ENCODE measurements around the gene ABCD1. TPM values are rescaled to one million over a fixed set of nuclear protein-coding genes. Genes with fewer than 3 reads are reported as not detected.

ABCD1 gene
- total and polyA plus RNA-seq, 9 of the 15 experiments (the other 6 are each of a cell fraction or from before 2014, with no cell fraction given), result 0.07 to 6.9 (median 2.2) TPM

GRCh38 chrX:153765138-153766079 lies 40.8 kb downstream of the ABCD1 start (continued):
- TF ChIP-seq CUX1 (CRISPR knock-in tag; IDR thresholded peaks at IDR 0.05), result peak; percentile 79; the same call in 1 of the 2 replicates
- TF ChIP-seq USF1 (CRISPR knock-in tag; IDR thresholded peaks at IDR 0.05), result peak; percentile 85
- TF ChIP-seq KLF1 (tag; IDR thresholded peaks at IDR 0.05), result no peak
- no peak for TF ChIP-seq XRCC3 (IDR thresholded peaks at IDR 0.05)
- TF ChIP-seq DMBX1 (CRISPR knock-in tag; IDR thresholded peaks at IDR 0.05; ENCODE audit: borderline replicate concordance), result no peak
- TF ChIP-seq HLTF (IDR thresholded peaks at IDR 0.05), result no peak
- TF ChIP-seq PYGO2 (tag; IDR thresholded peaks at IDR 0.05), result no peak
- peak; percentile 27 for TF ChIP-seq POLR2B (IDR thresholded peaks at IDR 0.05; ENCODE audit: low read depth, partially characterized antibody)
- no peak for TF ChIP-seq HDAC6 (IDR thresholded peaks at IDR 0.05; ENCODE audit: low read depth, low read length)
- no peak for TF ChIP-seq HMG20A (CRISPR knock-in tag; conservative IDR thresholded peaks at IDR 0.05)
- TF ChIP-seq POLR3G (IDR thresholded peaks at IDR 0.05; ENCODE audit: extremely low read depth, insufficient read length, insufficient replicate concordance), result no peak
- TF ChIP-seq RREB1 (CRISPR knock-in tag; IDR thresholded peaks at IDR 0.05), result no peak
- TF ChIP-seq RBM22 (IDR thresholded peaks at IDR 0.05; ENCODE audit: low read depth, low read length, poor library complexity, severe bottlenecking), result no peak
- no peak for TF ChIP-seq RBM34 (IDR thresholded peaks at IDR 0.05; ENCODE audit: borderline replicate concordance, insufficient read depth, low read length)
- no peak for TF ChIP-seq RFX7 (CRISPR knock-in tag; IDR thresholded peaks at IDR 0.05)
- peak; percentile 32; the same call in 1 of the 2 replicates for TF ChIP-seq SMARCC2 (IDR thresholded peaks at IDR 0.05; ENCODE audit: low read depth)
